Measurements from ENCODE around the gene ETS2.

Gene ETS2

DNA sequence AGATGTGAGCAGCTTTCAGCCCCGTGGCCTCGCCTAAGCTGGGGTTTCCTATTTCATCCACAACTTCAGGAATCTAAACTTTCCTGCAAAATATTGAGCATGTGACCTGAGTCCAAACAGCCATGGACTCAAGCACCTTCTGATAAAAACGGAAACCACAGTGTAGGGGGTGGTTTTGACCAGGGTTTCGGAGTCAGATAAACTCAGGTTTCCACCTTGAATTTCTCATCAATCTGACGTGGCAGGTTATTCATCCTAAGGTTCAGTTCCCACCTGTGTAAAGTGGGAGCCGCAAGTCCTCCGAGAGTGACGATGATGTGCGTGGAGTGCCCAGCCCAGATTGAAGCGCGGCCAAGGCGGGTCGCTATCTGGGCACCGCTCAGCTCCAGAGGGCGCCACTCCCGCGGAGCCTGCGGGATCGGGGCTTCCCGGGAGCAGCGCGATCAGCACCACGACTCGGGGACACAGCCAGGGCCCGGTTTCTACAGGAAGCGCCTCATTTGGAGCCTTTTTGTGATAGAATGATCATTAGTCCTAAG is 871 bp upstream of the ETS2 start:
- Histone ChIP-seq H3K27me3 (ENCODE audit: control insufficient read depth, insufficient read depth, low read length) (peaks cover 23% of the 10 kb centered on the region), H3K36me3 (ENCODE audit: control insufficient read depth, insufficient read depth, low read length) (no peaks in the 10 kb centered on the region), H3K4me1 (ENCODE audit: control insufficient read depth, insufficient read depth, low read length) (peaks cover 11% of the 10 kb centered on the region), H3K9me3 (ENCODE audit: control insufficient read depth, insufficient read depth, low read length) (no peaks in the 10 kb centered on the region), H3K4me3 (ENCODE audit: low read depth, low read length) (peak overlapping the region; percentile 80), H3K9ac (ENCODE audit: low read depth, low read length) (peak overlapping the region; percentile 47)

DNA sequence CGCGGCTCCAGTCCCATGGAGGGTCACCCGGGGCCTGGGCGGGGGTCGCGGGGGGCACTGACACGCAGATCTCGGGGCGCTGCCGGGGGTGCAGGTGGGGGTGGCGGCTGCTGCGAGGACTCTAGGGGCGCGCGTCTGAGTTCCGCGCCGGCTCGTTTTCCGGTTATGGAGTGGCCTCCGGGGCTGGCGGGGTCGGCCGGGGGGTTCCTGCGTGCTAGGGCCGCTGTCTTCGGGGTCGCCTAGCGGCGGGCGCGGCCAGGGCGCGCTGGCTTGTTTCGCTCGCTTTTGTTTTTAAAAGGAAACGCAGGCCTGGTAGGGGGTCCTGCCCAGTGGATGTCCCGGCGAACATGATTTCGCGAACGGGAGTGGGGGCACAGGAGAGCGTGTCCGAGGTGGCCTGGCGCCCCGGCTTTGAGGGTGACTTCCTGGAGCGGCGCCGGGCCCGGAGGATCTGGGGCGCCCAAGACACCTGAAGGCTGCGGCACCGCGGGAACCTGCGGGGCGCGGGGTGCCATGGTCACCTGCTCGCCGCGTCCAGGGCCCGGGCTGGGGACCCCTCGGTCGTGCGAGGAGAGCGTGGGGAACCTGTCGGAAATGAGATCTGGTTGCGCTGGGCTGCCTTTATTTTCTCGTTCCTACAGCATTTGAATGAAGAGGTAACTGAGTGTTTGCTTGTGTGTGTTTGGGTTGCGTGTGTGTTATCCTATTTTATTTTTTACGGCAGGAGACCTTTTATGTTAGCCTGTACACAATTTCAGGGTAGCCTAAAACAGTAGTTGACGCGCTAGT is 618 bp downstream of the ETS2 start:
- H3K36me3 ChIP-seq (ENCODE audit: control insufficient read depth, insufficient read depth, low read length): no peaks in the 10 kb centered on the region
- peak overlapping the region; percentile 80 for H3K4me3 ChIP-seq (ENCODE audit: low read depth, low read length)
- peaks cover 23% of the 10 kb centered on the region for H3K27me3 ChIP-seq (ENCODE audit: control insufficient read depth, insufficient read depth, low read length)
- H3K9ac ChIP-seq (ENCODE audit: low read depth, low read length): peak overlapping the region; percentile 65
- H3K9me3 ChIP-seq (ENCODE audit: control insufficient read depth, insufficient read depth, low read length): no peaks in the 10 kb centered on the region
- H3K4me1 ChIP-seq (ENCODE audit: control insufficient read depth, insufficient read depth, low read length): peaks cover 23% of the 10 kb centered on the region

DNA sequence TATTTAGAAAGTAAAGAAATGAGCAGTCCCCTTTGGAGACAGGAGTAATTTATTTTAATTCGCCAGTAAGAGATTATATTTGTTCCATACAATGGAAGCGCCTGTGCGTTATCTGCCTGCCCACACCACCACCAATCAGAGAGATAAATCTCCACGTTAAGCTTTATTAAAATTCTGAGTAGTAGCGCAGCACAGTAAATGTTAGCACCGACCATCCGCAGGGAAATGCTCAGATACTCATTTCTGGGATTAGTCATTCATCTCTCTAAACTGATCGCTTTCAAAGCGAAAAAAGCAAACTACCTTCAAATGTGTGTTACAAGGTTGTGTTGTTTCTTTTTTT is 1.2 kb downstream of the ETS2 start:
- H3K9ac ChIP-seq (ENCODE audit: low read depth, low read length): peak overlapping the region; percentile 65

DNA sequence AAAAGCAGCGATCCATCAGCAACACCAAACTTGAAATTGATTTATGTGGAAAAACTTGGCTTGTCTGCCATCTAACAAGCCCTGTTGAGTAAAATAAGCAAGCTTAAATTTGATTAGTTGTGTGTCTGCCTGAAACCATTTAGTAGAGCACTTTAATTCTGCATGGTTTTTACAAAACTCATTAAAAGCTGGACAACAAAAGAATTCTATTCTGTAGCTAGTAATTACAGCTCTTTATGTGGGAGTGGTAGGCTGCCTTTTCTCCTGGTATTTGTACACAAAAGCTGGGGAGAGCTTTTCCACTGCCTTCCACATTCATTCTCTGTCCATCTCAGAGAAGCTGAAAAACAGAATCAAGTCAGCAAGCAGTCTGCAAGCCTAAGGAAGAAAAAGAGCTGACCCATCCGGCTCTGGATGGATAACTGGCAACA is 1.7 kb downstream of the ETS2 start:
- no peaks in the 10 kb centered on the region for H3K9me3 ChIP-seq (ENCODE audit: control insufficient read depth, insufficient read depth, low read length)
- peaks cover 24% of the 10 kb centered on the region for H3K4me1 ChIP-seq (ENCODE audit: control insufficient read depth, insufficient read depth, low read length)
- peaks cover 23% of the 10 kb centered on the region for H3K27me3 ChIP-seq (ENCODE audit: control insufficient read depth, insufficient read depth, low read length)
- peak overlapping the region; percentile 80 for H3K4me3 ChIP-seq (ENCODE audit: low read depth, low read length)
- no peak overlapping the region for H3K9ac ChIP-seq (ENCODE audit: low read depth, low read length)
- no peaks in the 10 kb centered on the region for H3K36me3 ChIP-seq (ENCODE audit: control insufficient read depth, insufficient read depth, low read length)

More for the DNA sequence above, 1.2 kb downstream of the ETS2 start:
- no peaks in the 10 kb centered on the region for H3K36me3 ChIP-seq (ENCODE audit: control insufficient read depth, insufficient read depth, low read length)
- peak overlapping the region; percentile 80 for H3K4me3 ChIP-seq (ENCODE audit: low read depth, low read length)
- H3K27me3 ChIP-seq (ENCODE audit: control insufficient read depth, insufficient read depth, low read length): peaks cover 23% of the 10 kb centered on the region
- no peaks in the 10 kb centered on the region for H3K9me3 ChIP-seq (ENCODE audit: control insufficient read depth, insufficient read depth, low read length)
- H3K4me1 ChIP-seq (ENCODE audit: control insufficient read depth, insufficient read depth, low read length): peaks cover 24% of the 10 kb centered on the region

DNA sequence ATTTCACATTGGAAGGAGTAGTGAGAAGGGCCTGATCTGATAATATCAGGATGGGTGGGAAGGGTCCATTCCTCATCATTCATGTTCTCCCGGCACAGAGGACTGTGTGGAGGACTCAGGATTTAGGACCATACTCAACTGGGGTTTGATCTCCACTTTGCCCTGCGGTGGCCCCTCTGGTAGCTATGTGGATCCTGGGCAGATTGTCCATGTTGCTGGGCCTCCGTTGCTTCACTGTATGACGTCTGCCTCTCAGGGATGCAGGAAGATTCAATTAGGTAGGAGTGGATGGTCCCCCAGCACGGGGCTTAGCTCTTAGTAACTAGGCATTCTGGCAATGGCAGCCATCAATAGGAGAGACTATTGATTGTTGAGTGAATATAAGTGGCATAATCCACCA is 2.3 kb downstream of the ETS2 start:
- peak overlapping the region; percentile 80 for H3K4me3 ChIP-seq (ENCODE audit: low read depth, low read length)
- H3K9ac ChIP-seq (ENCODE audit: low read depth, low read length): no peak overlapping the region
- H3K4me1 ChIP-seq (ENCODE audit: control insufficient read depth, insufficient read depth, low read length): peaks cover 24% of the 10 kb centered on the region
- H3K27me3 ChIP-seq (ENCODE audit: control insufficient read depth, insufficient read depth, low read length): peaks cover 23% of the 10 kb centered on the region
- H3K9me3 ChIP-seq (ENCODE audit: control insufficient read depth, insufficient read depth, low read length): no peaks in the 10 kb centered on the region
- no peaks in the 10 kb centered on the region for H3K36me3 ChIP-seq (ENCODE audit: control insufficient read depth, insufficient read depth, low read length)

DNA sequence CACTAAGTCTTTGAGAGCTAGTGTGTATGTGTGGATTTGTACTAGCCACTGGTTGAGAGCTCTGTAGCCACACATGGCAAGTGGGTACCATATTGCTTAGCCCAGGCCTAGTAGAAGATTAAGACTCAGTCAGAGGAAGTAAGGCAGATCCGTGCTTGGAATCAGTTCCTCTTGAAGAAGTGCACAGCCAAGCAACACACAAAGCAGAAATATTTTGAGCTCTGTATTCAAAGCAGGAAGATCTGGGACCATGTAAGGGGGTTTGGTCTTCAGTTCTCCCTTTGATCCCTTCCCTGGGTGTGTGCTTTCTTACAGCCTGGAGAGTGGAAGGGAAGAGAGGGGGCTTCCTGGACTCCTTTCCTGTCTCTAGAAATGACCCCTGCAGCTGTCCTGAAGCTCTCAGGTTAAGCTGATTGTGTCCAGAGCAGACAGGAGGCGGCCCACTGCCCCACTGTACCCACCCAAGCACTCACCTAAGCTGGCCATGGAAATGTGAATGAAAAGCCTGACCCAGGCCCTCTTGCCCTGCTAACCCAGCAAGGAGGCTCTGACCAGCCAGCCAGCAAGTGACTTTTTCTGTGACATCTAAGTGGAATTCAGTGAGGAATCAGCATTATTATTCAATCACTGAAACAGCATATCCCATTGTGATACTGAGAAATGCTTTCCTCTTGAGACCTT is 3.6 kb downstream of the ETS2 start:
- peaks cover 24% of the 10 kb centered on the region for H3K4me1 ChIP-seq (ENCODE audit: control insufficient read depth, insufficient read depth, low read length)
- H3K9ac ChIP-seq (ENCODE audit: low read depth, low read length): peak overlapping the region; percentile 42
- H3K4me3 ChIP-seq (ENCODE audit: low read depth, low read length): no peak overlapping the region
- no peaks in the 10 kb centered on the region for H3K9me3 ChIP-seq (ENCODE audit: control insufficient read depth, insufficient read depth, low read length)
- H3K36me3 ChIP-seq (ENCODE audit: control insufficient read depth, insufficient read depth, low read length): peaks cover 3% of the 10 kb centered on the region
- peaks cover 13% of the 10 kb centered on the region for H3K27me3 ChIP-seq (ENCODE audit: control insufficient read depth, insufficient read depth, low read length)

DNA sequence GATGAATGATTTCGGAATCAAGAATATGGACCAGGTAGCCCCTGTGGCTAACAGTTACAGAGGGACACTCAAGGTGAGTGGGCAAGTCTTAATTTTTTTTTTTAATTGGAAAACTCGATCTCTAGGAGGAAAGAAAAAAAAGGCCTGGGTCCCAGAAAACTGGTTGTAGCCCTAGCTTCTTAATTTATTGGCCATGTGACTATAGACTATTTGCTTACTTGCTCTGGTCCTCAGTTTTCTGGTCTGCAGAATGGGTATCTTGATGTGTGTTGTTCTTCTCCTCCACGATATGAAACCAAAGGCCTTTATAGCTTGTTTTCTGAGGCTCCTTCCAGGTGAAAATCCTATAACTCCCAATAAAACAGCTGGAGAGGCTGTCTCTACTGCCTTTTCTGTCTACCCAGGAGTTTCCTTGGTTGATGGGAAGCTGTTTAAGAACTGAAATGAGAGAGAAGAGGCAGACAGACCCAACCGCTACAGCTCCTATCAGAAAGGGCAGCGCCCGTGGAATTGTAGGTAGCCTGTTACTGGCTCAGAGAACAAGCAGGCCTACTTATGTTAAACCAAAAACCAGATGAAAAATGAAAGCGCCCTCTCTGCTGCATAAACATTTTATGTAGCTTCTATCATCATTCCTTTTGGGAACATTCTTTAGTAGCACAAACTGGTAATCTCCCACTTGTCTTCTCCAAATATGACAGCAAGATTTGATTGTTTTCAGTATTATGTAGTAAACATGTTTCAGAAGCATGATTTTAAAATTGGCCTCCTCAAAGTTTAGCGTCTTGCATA is 4.5 kb downstream of the ETS2 start:
- Histone ChIP-seq H3K4me1 (ENCODE audit: control insufficient read depth, insufficient read depth, low read length) (peaks cover 24% of the 10 kb centered on the region), H3K36me3 (ENCODE audit: control insufficient read depth, insufficient read depth, low read length) (peaks cover 11% of the 10 kb centered on the region), H3K9ac (ENCODE audit: low read depth, low read length) (no peak overlapping the region), H3K4me3 (ENCODE audit: low read depth, low read length) (no peak overlapping the region), H3K27me3 (ENCODE audit: control insufficient read depth, insufficient read depth, low read length) (peaks cover 6% of the 10 kb centered on the region), H3K9me3 (ENCODE audit: control insufficient read depth, insufficient read depth, low read length) (no peaks in the 10 kb centered on the region)

DNA sequence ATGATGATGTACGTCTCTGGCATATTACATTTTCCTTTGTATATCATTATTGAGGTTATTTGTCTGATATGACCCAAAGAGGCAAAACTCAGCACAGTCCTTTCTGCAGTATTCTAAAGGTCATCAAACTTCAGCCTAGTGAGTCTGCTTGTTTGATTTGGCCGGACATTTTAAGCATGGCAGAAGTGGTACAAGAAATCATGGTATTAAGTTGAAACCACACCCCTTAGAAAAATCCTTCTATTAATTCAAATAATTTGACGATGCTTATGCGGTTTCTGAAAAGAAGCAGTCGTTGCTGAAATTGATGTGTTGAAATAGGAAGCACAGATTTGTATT is 5.1 kb downstream of the ETS2 start:
- H3K9ac ChIP-seq (ENCODE audit: low read depth, low read length): no peak overlapping the region
- peaks cover 24% of the 10 kb centered on the region for H3K4me1 ChIP-seq (ENCODE audit: control insufficient read depth, insufficient read depth, low read length)
- H3K36me3 ChIP-seq (ENCODE audit: control insufficient read depth, insufficient read depth, low read length): peaks cover 12% of the 10 kb centered on the region
- peaks cover 6% of the 10 kb centered on the region for H3K27me3 ChIP-seq (ENCODE audit: control insufficient read depth, insufficient read depth, low read length)
- no peak overlapping the region for H3K4me3 ChIP-seq (ENCODE audit: low read depth, low read length)
- H3K9me3 ChIP-seq (ENCODE audit: control insufficient read depth, insufficient read depth, low read length): no peaks in the 10 kb centered on the region

DNA sequence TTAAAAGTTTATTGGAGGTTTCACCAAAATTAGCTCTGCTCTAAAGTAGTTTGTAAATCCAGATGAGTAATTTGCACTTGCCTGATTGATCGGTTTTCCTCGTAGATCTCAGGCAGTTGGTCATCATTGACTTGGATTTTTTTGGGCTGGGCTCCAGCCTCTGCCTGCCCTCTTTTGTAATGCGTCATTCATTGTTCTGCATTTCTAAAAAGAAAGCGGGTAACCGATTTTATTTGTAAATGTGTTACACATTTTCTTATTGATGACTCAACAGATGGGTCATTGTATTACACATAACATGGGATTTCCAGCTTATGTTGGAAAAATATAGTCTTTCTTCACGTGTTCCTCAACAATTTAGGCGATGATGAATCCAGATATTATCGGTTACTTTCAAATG is 5.5 kb downstream of the ETS2 start:
- H3K9ac ChIP-seq (ENCODE audit: low read depth, low read length): no peak overlapping the region
- H3K9me3 ChIP-seq (ENCODE audit: control insufficient read depth, insufficient read depth, low read length): no peaks in the 10 kb centered on the region
- H3K36me3 ChIP-seq (ENCODE audit: control insufficient read depth, insufficient read depth, low read length): peaks cover 12% of the 10 kb centered on the region
- H3K4me1 ChIP-seq (ENCODE audit: control insufficient read depth, insufficient read depth, low read length): peaks cover 24% of the 10 kb centered on the region
- H3K4me3 ChIP-seq (ENCODE audit: low read depth, low read length): no peak overlapping the region
- peaks cover 6% of the 10 kb centered on the region for H3K27me3 ChIP-seq (ENCODE audit: control insufficient read depth, insufficient read depth, low read length)

DNA sequence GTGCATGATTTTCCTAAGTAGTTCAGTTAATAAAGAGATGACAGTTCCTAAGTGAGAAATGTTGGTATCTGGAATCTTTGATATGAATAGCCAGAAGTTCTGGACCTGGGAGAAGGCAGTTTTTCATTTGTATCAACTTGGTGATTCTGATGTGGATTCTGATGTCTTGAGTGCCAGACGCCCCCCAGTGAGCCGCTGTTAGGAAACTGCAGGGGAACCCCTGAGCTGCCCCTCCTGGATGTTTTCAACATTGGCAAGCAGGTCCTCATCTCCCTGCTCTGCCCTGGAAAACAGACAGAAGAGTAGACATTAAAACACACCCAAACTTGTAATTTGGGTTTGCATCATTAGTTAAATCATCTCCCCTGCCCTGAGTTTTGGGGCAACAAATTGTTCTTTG is 7.4 kb downstream of the ETS2 start:
- Histone ChIP-seq H3K9me3 (ENCODE audit: control insufficient read depth, insufficient read depth, low read length) (no peaks in the 10 kb centered on the region), H3K4me3 (ENCODE audit: low read depth, low read length) (no peak overlapping the region), H3K36me3 (ENCODE audit: control insufficient read depth, insufficient read depth, low read length) (peaks cover 24% of the 10 kb centered on the region), H3K4me1 (ENCODE audit: control insufficient read depth, insufficient read depth, low read length) (peaks cover 17% of the 10 kb centered on the region), H3K27me3 (ENCODE audit: control insufficient read depth, insufficient read depth, low read length) (no peaks in the 10 kb centered on the region), H3K9ac (ENCODE audit: low read depth, low read length) (no peak overlapping the region)

DNA sequence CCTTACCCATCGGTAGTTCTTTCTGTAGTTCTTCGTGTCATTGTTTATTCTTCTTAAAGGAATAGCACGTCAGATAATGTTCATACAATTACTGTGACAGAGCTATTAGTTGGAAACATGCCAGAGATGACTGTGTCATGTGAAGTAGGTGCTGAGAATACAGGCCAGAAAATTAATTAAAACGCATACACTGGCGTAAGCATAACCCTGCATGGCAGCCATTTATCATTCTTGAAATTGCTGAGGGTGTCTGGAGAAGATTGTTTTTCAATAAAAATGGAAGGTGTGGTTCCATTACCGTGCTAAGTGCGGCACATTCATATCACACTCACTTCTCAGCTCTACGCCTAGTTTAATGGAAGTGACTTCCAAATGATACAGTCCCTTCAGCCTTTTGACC is 7.8 kb downstream of the ETS2 start:
- peaks cover 28% of the 10 kb centered on the region for H3K36me3 ChIP-seq (ENCODE audit: control insufficient read depth, insufficient read depth, low read length)
- H3K4me1 ChIP-seq (ENCODE audit: control insufficient read depth, insufficient read depth, low read length): peaks cover 16% of the 10 kb centered on the region

More for the DNA sequence above, 7.8 kb downstream of the ETS2 start:
- Histone ChIP-seq H3K9ac (ENCODE audit: low read depth, low read length) (no peak overlapping the region), H3K27me3 (ENCODE audit: control insufficient read depth, insufficient read depth, low read length) (no peaks in the 10 kb centered on the region), H3K4me3 (ENCODE audit: low read depth, low read length) (no peak overlapping the region), H3K9me3 (ENCODE audit: control insufficient read depth, insufficient read depth, low read length) (no peaks in the 10 kb centered on the region)
